Iris pigment epithelial cell (primary cell): Measurements from ENCODE around the gene SGCG.
"Not testable (repeated sequence)": the region's sequence is repeated elsewhere in the genome, so short reads cannot be mapped to it uniquely, and the experiment has no call there.

ENCODE experiments used
- DNase-seq: peaks from one replicate; pipeline ENCODE4 v3.0.0-alpha.2; 2011; ENCODE audit warnings: low read depth

The SGCG gene

GRCh38 chr13:23180711-23181110 lies at the start of gene SGCG:
SGCG (plus strand) TSS chr13:23180979; CDS start chr13:23203695, 22,716 bp downstream.
- no peak for DNase-seq

- DNase-seq, result no peak
Observed at GRCh38 chr13:23134542-23134941, 46.2 kb upstream of the SGCG start.

DNA sequence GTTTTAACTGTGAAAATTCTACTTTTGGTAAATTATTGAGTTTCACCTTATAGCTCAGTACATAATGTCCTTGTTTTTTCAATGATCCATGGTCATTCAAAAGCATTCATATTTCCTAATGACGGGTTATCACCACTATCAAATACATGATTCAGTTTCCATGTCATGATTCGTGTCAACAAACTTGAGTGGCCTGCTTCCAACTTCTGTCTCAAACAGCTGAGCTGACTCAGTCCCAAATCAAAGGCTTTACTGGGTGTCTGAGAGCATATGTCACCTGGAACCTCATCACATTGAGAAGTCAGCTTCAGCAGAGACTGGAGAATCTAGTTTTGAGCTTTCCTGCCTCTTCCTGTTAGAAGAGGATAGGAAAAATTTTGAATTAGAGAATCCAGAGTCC lies 40.3 kb upstream of the SGCG start:
- DNase-seq, result peak; percentile 19

GRCh38 chr13:23141964-23142363 lies 38.8 kb upstream of the SGCG start:
- no peak for DNase-seq

- DNase-seq, result not testable (repeated sequence)
Observed at GRCh38 chr13:23142607-23143006, 38.2 kb upstream of the SGCG start.

- DNase-seq, result no peak
Observed at GRCh38 chr13:23144431-23144830, 36.3 kb upstream of the SGCG start.

- DNase-seq, result no peak
Observed at GRCh38 chr13:23146006-23146405, 34.8 kb upstream of the SGCG start.

DNA sequence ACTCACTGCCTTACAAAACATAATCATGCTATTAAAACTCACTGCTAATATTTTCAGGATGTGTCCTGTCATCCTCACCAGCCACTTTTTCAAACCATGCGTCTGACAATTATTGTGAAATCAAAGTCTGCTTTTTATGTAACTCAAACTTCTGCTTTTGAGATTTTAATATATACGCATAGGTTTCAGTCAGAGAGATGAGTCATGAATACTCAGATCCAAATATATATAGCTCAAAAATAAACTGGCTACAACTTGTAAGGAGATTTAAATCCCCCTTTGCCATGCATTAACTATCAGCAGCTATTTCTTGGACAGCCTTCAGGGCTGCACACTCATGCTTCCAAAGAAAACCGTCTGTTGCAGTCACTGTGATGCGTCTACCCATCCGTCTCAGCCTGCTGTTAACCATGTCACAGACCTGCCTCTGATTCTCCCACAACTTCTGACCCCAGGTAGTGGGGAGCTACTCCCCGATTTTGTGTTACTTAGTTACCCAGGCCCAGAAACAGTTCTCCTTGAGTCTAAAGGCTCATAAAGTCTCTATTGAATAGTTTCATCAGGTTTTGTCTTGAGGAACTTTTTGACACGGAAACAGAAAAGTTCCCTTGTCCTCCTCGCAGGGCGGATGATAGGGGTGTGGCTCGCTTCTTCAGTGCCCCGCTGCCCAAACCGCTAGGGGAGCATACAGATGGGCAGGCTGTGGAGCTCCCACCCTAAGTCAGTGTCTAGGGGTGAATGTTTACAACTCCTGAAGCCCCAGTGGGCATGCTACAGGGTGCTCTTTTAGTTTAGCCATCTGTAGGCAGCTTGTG lies 33.8 kb upstream of the SGCG start:
- DNase-seq, result no peak

DNA sequence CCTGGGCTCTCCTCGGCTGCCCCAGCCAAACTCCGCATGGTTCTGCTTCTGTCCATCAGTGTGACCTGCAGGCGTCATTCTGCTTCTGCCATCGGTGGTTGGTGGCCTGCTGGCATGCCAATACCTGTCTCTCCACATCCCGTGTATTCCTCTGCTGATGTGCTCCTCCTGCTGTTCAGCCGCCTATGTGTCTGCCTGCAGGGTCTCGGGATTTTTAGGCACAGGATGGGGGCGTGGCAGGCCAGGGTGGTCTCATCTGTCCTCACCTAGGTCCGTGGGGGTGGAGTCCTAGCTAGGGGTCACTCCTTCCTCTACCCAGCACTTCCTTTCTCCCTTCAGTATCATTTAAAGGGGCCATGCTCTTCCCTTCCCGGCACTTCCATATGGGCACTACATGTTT lies 33.0 kb upstream of the SGCG start:
- no peak for DNase-seq

DNA sequence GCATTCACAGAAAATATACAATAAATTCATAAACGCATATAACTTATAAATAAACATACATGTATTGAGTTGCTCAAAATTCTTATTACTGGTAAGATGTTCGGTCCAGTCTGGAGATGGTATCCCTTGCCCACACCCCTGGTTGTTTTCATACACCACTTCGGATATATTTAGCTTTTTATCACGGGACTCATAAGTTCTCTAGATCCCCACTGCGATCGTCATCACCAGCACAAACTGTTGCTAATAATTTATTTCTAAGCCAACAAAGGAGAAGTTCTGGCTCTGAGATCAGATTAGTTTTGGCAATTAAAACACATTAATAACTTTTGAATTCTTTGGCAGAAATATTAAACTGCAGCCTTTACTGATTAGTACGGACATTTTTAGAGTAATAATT lies 23.0 kb upstream of the SGCG start:
- DNase-seq, result no peak

- DNase-seq, result peak; percentile 35
Observed at GRCh38 chr13:23159205-23159759, 21.5 kb upstream of the SGCG start.

DNA sequence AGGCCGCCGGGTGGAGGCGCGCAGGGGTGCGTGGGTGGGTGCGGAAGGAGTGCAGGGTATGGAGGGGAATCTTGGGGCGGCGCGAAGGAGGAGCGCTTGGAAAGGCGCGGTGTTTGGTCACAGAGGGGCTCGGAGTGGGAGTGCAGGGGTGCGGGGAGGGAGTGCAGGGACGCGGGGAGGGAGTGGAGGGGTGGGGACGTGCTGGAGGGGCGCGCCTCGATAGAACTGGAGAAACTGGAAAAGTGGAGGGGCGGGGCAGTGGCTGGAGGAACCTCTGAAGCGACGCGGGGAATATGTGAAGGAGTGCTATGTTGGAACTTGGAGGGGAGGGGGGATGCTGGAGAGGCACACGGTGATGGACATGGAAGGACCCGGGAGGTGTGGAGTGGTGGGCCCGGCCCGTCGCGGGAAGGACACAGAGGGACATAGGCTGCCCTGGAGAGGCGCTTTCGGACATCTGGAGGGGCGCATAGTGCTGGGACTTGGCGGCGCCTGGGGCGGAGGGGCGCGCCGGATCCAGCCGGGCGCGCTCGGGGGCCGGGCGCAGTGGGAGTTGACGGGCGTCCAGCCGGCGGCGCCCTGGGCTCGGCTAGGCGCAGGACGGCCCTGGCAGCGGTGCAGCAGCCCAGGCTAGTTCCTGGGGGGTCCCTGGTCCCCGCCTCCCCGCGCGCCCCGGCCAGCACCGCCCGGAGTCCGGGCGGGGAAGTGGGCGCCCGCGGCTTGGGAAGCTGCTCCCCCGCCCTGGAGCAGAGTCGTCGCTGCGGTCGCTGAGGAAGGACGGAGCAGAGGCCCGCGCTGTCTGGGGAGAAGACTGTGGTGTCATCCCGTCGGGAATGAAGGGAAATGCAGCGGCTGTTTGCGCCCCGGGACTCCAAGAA lies 20.8 kb upstream of the SGCG start:
- DNase-seq, result no peak

- DNase-seq, result no peak
Observed at GRCh38 chr13:23160638-23161480, 19.9 kb upstream of the SGCG start.

GRCh38 chr13:23161481-23161825 lies 19.3 kb upstream of the SGCG start:
- no peak for DNase-seq

DNA sequence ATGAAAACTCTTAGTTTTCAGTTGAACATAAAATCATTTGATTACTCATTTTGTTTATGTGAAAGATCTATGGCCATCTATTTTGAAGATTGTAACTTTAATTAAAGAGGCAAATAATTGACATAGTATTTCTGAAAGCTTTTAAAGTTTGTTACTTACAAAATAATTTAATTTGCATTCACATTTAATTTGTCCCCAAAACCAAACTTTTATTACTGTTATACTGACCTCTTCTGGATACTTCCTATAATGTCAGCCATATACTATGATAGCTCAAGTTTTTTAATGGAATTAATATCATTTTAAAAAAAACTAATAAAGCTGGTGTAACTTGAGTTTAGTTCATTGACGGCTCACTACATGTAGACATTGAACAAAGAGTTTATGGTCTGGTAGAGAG lies 4.9 kb upstream of the SGCG start:
- DNase-seq, result no peak

DNA sequence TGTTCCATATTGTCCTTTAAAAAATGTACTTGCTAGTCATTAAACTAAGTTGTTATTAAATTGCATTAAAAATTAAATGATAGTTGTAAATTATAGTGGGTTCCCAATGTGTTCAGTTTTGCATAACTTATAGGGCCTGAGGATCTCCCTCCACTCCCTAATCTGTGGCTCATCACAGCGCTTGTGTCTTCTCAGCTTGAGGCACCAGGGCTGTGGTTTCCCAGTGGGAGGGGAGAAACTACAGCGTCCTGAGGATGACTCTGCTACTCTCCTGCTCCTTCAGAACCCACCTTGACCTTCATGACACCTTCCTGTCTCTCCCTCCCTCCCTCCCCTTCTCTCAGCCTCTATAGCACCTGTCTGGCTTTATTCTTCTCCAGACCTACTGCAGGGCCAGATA lies 1.4 kb downstream of the SGCG start:
- DNase-seq, result no peak

DNA sequence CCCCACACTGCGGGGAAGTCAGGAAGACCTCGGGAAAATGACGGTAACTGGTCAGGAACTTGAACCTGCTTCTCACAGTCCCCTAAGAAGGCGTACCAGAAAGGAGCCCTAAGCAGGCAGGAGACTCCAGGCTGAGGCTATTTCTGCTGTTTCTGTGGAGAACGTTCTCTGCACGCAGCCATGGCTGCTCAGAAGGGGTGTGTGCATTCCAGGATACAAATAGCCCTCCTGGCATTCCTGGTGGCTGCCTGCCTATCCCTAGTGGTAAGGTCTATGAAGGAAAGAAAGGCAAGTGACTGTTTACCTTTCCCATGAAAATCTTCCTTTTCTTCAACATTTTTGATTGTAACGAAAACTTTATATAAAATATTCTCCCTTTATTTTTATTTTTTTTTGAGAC lies 2.5 kb downstream of the SGCG start:
- DNase-seq, result no peak

- DNase-seq, result no peak
Observed at GRCh38 chr13:23185542-23185941, 4.8 kb downstream of the SGCG start.

DNA sequence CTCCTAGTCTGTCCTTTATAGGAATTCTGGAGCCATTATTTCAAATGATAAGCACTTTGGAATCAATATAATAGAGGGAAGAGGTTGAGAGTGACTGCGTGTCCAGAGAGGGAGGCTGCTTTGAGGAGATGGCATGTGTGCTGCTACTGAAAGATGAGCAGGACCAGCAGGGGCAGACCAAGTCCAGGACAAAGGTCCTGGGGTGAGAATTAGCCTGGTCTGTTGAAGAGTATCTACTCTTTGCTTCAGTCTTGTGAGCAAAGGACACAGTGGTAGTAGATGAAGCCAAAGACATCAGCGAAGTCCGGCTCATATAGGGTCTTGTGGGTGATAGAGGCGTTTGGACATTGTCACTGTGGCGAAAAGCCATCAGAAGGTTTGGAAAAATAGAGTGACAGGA lies 21.1 kb downstream of the SGCG start:
- no peak for DNase-seq

GRCh38 chr13:23202383-23202782 lies 21.6 kb downstream of the SGCG start:
- DNase-seq, result no peak

DNA sequence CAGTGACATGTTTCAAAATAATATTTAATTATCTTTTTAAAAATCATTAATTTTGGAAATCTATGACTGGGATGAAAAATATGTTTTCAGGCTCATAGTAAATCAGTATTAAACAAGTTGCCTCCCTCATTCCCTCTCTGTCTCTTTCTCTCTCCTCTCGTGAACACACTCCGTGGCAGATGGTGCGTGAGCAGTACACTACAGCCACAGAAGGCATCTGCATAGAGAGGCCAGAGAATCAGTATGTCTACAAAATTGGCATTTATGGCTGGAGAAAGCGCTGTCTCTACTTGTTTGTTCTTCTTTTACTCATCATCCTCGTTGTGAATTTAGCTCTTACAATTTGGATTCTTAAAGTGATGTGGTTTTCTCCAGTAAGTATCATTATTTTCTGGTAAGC lies 22.7 kb downstream of the SGCG start:
- DNase-seq, result no peak

DNA sequence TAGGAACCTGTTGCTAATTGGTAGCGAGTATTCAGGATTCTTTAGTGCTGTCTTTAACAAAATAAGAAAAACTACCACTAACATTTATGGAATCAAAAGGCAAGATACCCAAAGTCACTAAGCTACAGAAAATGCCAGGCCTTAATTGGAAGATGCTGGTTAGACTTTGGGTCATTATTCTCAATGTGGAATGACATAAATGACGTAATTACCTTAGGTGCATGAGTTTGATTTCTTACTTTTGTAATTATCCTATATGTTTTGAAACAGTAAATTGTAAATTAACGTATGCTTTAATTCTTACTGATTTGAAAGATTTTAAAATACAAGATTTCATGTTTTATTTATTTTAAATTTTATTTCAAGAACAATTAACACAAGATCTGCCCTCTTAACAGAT lies 25.0 kb downstream of the SGCG start:
- no peak for DNase-seq
